Activated CD4-positive, alpha-beta memory T cell treated with anti-CD3 and anti-CD28 coated beads, Interleukin-2, amount 10 ng/mL, durations not matched to agents 7 days and 5 days (primary cell): Measurements from ENCODE around the gene ORM1. TPM values are rescaled to one million over a fixed set of nuclear protein-coding genes. Genes with fewer than 3 reads are reported as not detected.
"Not testable (repeated sequence)": the region's sequence is repeated elsewhere in the genome, so short reads cannot be mapped to it uniquely, and the experiment has no call there.

Source experiments
- CTCF ChIA-PET: fragments of 350-600 bp; sonication (Branson Sonifier 250); formaldehyde crosslinking; loops from one replicate; lab custom pipeline; 2021; ENCODE audit warnings: antibody characterized with exemption, inconsistent platforms; lab: Charles Lee
- POLR2A ChIA-PET: fragments of 350-600 bp; sonication (Branson Sonifier 250); formaldehyde crosslinking; loops from one replicate; lab custom pipeline; 2021; ENCODE audit warnings: antibody characterized with exemption; lab: Charles Lee
- DNase-seq: peaks from one replicate; pipeline ENCODE4 v3.0.0-alpha.2; 2020
- H3K27ac Mint-ChIP-seq: one replicate; pipeline ENCODE4 v1.8.0; 2021; ENCODE audit warnings: mild to moderate bottlenecking, mixed read lengths
- H3K27me3 Mint-ChIP-seq: one replicate; pipeline ENCODE4 v1.8.0; 2021; ENCODE audit warnings: mixed read lengths
- H3K36me3 Mint-ChIP-seq: one replicate; pipeline ENCODE4 v1.8.0; 2021; ENCODE audit warnings: low read depth, mixed read lengths
- H3K4me1 Mint-ChIP-seq: one replicate; pipeline ENCODE4 v1.8.0; 2021; ENCODE audit warnings: mixed read lengths
- H3K4me3 Mint-ChIP-seq: one replicate; pipeline ENCODE4 v1.8.0; 2021; ENCODE audit warnings: mild to moderate bottlenecking, mixed read lengths
- H3K9me3 Mint-ChIP-seq: one replicate; pipeline ENCODE4 v1.8.0; 2021; ENCODE audit warnings: mixed read lengths
- total RNA-seq, 2 experiments: library from RNA; stranded (reverse); gene quantifications; one replicate each; pipeline ENCODE4 v1.2.3, GENCODE V29; 2021

Gene ORM1
- total RNA-seq, 2 experiments from 2014 or later, result not detected

- Mint-ChIP-seq H3K4me1 (peaks cover 10% of the 10 kb centered on the region), H3K4me3 (no peak overlapping the region), H3K27ac (no peak overlapping the region), H3K36me3 (no peaks in the 10 kb centered on the region), H3K27me3 (peaks cover 4% of the 10 kb centered on the region), H3K9me3 (no peaks in the 10 kb centered on the region)
- DNase-seq, result no peak
- POLR2A ChIA-PET, result no interaction called here
- CTCF ChIA-PET, result interaction anchor here (1.5 kb wide), 1 partner anchor 18 kb away, joined by 5 read pairs; no protein-coding TSS in a partner anchor
These were observed 7.1 kb upstream of the ORM1 start for GRCh38 chr9:114315723-114316363.

GRCh38 chr9:114316605-114317230 is 6.2 kb upstream of the ORM1 start:
- H3K4me3 Mint-ChIP-seq, result no peak overlapping the region
- CTCF ChIA-PET, result interaction anchor here (1.5 kb wide), 1 partner anchor 19 kb away, joined by 5 read pairs; no protein-coding TSS in a partner anchor
- H3K9me3 Mint-ChIP-seq, result no peaks in the 10 kb centered on the region
- DNase-seq, result peak; percentile 11
- POLR2A ChIA-PET, result interaction anchor here (1.0 kb wide), 1 partner anchor 21 kb away, joined by 3 read pairs; no protein-coding TSS in a partner anchor
- H3K27me3 Mint-ChIP-seq, result peaks cover 4% of the 10 kb centered on the region
- no peak overlapping the region for H3K27ac Mint-ChIP-seq
- peaks cover 12% of the 10 kb centered on the region for H3K4me1 Mint-ChIP-seq
- H3K36me3 Mint-ChIP-seq, result no peaks in the 10 kb centered on the region

GRCh38 chr9:114317665-114318357 is 5.1 kb upstream of the ORM1 start:
- no peaks in the 10 kb centered on the region for H3K36me3 Mint-ChIP-seq
- no peaks in the 10 kb centered on the region for H3K9me3 Mint-ChIP-seq
- POLR2A ChIA-PET, result no interaction called here
- peaks cover 14% of the 10 kb centered on the region for H3K4me1 Mint-ChIP-seq
- no peak overlapping the region for H3K4me3 Mint-ChIP-seq
- peak; percentile 2 for DNase-seq
- H3K27me3 Mint-ChIP-seq, result peaks cover 4% of the 10 kb centered on the region
- CTCF ChIA-PET, result no interaction called here
- no peak overlapping the region for H3K27ac Mint-ChIP-seq

GRCh38 chr9:114318416-114318815 is 4.5 kb upstream of the ORM1 start:
- peak; percentile 8 for DNase-seq

GRCh38 chr9:114319147-114319546 is 3.8 kb upstream of the ORM1 start:
- CTCF ChIA-PET, result interaction anchor here (1.3 kb wide), 1 partner anchor 28 kb away, joined by 5 read pairs; no protein-coding TSS in a partner anchor
- H3K36me3 Mint-ChIP-seq, result no peaks in the 10 kb centered on the region
- no peak overlapping the region for H3K4me3 Mint-ChIP-seq
- H3K27ac Mint-ChIP-seq, result no peak overlapping the region
- no peak for DNase-seq
- no peaks in the 10 kb centered on the region for H3K9me3 Mint-ChIP-seq
- peaks cover 4% of the 10 kb centered on the region for H3K27me3 Mint-ChIP-seq
- POLR2A ChIA-PET, result no interaction called here
- peaks cover 14% of the 10 kb centered on the region for H3K4me1 Mint-ChIP-seq

More at GRCh38 chr9:114318416-114318815, 4.5 kb upstream of the ORM1 start:
- no peak overlapping the region for H3K4me3 Mint-ChIP-seq
- CTCF ChIA-PET, result no interaction called here
- peaks cover 14% of the 10 kb centered on the region for H3K4me1 Mint-ChIP-seq
- no peaks in the 10 kb centered on the region for H3K36me3 Mint-ChIP-seq
- no peak overlapping the region for H3K27ac Mint-ChIP-seq
- no peaks in the 10 kb centered on the region for H3K9me3 Mint-ChIP-seq
- POLR2A ChIA-PET, result no interaction called here
- peaks cover 4% of the 10 kb centered on the region for H3K27me3 Mint-ChIP-seq

GRCh38 chr9:114320710-114321109 is 2.2 kb upstream of the ORM1 start:
- POLR2A ChIA-PET, result interaction anchor here (0.6 kb wide), 1 partner anchor 787 kb away, joined by 3 read pairs; no protein-coding TSS in a partner anchor
- H3K27me3 Mint-ChIP-seq, H3K4me3 Mint-ChIP-seq, CTCF ChIA-PET, H3K9me3 Mint-ChIP-seq, H3K27ac Mint-ChIP-seq, H3K36me3 Mint-ChIP-seq, DNase-seq: not testable (repeated sequence)
- H3K4me1 Mint-ChIP-seq, result peaks cover 14% of the 10 kb centered on the region

GRCh38 chr9:114321759-114322158 is 1.1 kb upstream of the ORM1 start:
- ChIA-PET CTCF (no interaction called here), POLR2A (no interaction called here)
- Mint-ChIP-seq H3K4me3 (no peak overlapping the region), H3K27ac (no peak overlapping the region), H3K4me1 (peaks cover 14% of the 10 kb centered on the region), H3K9me3 (no peaks in the 10 kb centered on the region), H3K36me3 (no peaks in the 10 kb centered on the region), H3K27me3 (peaks cover 4% of the 10 kb centered on the region)
- DNase-seq, result no peak

GRCh38 chr9:114322160-114322818 is 609 bp upstream of the ORM1 start:
- H3K36me3 Mint-ChIP-seq, POLR2A ChIA-PET, H3K27ac Mint-ChIP-seq, H3K4me3 Mint-ChIP-seq, H3K27me3 Mint-ChIP-seq, H3K9me3 Mint-ChIP-seq, CTCF ChIA-PET, DNase-seq: not testable (repeated sequence)
- peaks cover 14% of the 10 kb centered on the region for H3K4me1 Mint-ChIP-seq

- H3K27ac Mint-ChIP-seq, DNase-seq, H3K36me3 Mint-ChIP-seq, CTCF ChIA-PET, H3K9me3 Mint-ChIP-seq, POLR2A ChIA-PET, H3K4me3 Mint-ChIP-seq, H3K4me1 Mint-ChIP-seq, H3K27me3 Mint-ChIP-seq: not testable (repeated sequence)
These were observed 951 bp downstream of the ORM1 start for GRCh38 chr9:114323849-114324248.

GRCh38 chr9:114324492-114324891 is 1.6 kb downstream of the ORM1 start:
- Mint-ChIP-seq H3K4me1 (peaks cover 4% of the 10 kb centered on the region), H3K27ac (no peak overlapping the region), H3K36me3 (no peaks in the 10 kb centered on the region), H3K9me3 (no peaks in the 10 kb centered on the region), H3K4me3 (no peak overlapping the region), H3K27me3 (no peaks in the 10 kb centered on the region)
- ChIA-PET POLR2A (no interaction called here), CTCF (no interaction called here)
- DNase-seq, result no peak

GRCh38 chr9:114324965-114325364 is 2.1 kb downstream of the ORM1 start:
- CTCF ChIA-PET, H3K4me1 Mint-ChIP-seq, H3K36me3 Mint-ChIP-seq, H3K27me3 Mint-ChIP-seq, POLR2A ChIA-PET, H3K9me3 Mint-ChIP-seq, H3K27ac Mint-ChIP-seq, H3K4me3 Mint-ChIP-seq, DNase-seq: not testable (repeated sequence)

- H3K27ac Mint-ChIP-seq, H3K36me3 Mint-ChIP-seq, H3K4me3 Mint-ChIP-seq, POLR2A ChIA-PET, H3K27me3 Mint-ChIP-seq, DNase-seq, H3K4me1 Mint-ChIP-seq, H3K9me3 Mint-ChIP-seq, CTCF ChIA-PET: not testable (repeated sequence)
These were observed 2.9 kb downstream of the ORM1 start for GRCh38 chr9:114325684-114326254.
